Skin epidermis (tissue), 12 donors: ENCODE results near the gene GTF2H2C.
A peak's percentile ranks its signal among the peaks of the same experiment; 100 is the strongest.
"Not testable (repeated sequence)": the region's sequence is repeated elsewhere in the genome, so short reads cannot be mapped to it uniquely, and the experiment has no call there.

ENCODE experiments used
- H3K27ac ChIP-seq, 21 experiments: fragments of 200-600 bp; sonication (generic) in 11 of 21; one replicate each; pipeline ENCODE4 v1.5.0; 2020; ENCODE audit warnings: mild to moderate bottlenecking in 3 of 21, inconsistent platforms in 2 of 21, moderate library complexity in 2 of 21
- H3K4me3 ChIP-seq, 7 experiments: fragments of 200-600 bp; sonication (generic) in 2 of 7; one replicate each; pipeline ENCODE4 v1.5.0; 2020; ENCODE audit warnings: inconsistent platforms in 2 of 7, mild to moderate bottlenecking in 2 of 7, moderate library complexity in 1 of 7

Gene GTF2H2C

DNA sequence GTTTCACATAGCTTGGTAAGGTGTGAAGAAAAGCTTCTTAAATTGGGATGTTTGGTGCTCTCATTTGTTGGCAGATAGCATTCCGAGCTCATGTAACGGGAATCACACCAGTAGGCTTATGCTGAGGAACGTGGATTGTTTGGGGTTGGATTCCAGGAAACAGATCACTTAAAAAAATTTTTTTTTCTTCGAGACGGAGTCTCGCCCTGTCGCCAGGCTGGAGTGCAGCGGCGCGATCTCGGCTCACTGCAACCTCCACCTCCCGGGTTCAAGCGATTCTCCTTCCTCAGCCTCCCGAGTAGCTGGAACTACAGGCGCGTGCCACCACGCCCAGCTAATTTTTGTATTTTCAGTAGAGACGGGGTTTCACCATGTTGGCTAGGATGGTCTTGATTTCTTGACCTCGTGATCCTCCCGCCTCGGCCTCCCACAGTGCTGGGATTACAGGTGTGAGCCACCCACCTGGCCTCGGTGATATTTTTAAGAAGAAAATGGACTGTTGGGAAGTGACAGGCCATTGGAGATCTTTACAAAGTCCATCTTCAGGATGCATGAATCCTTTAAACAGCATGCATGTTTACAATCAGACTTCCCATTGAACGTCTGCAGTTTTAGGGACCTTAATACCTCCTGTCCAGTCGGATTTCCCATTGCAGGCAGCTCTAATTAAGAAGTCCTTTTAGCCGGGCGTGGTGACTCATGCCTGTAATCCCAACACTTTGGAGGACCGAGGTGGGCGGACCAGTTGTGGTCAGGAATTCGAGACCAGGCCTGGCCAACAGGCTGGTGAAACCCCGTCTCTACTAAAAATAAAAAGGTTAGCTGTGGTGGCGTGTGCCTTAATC is 818 bp downstream of the GTF2H2C start:
- H3K4me3 ChIP-seq: peak overlapping the region in 6 of 7 experiments; percentile 29 to 44 (median 34)
- peak overlapping the region in 2 of 21 experiments; percentile 7 to 12 for H3K27ac ChIP-seq

DNA sequence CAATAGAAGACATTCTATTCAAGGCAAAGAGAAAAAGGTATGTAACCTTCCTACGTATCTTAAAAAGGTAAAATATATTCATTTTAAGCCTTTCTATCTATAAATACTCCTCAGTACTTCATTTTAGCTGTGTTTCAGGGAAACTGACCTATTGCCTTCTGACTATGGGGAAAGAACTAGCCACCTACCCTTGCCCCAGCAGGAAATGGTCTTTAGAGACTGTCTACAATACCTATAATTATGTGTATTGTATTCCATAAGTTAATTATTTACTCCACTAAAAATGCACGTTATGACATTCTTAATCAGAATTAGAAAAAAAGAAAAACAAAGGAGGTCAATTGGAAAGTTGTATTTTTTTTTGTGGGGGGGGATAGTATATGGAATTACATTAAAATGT is 6.2 kb downstream of the GTF2H2C start:
- not testable (repeated sequence) for H3K4me3 ChIP-seq, H3K27ac ChIP-seq

DNA sequence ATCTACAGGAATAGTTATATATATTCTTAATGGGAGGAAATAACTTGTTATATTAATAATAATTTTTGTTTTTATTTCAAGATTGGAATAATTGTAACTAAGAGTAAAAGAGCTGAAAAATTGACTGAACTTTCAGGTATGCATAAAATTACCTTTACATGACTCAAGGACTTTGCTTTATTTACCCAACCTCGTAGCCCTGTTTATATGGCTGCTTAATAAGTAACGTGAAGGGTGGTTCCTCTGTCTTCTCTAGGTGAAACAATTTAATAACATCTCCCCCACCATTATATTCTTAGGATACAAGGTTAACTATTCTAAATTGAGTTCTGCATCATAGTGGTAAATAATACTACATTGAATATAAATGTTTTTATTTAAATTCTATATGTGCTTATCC is 8.1 kb downstream of the GTF2H2C start:
- not testable (repeated sequence) for H3K27ac ChIP-seq, H3K4me3 ChIP-seq

DNA sequence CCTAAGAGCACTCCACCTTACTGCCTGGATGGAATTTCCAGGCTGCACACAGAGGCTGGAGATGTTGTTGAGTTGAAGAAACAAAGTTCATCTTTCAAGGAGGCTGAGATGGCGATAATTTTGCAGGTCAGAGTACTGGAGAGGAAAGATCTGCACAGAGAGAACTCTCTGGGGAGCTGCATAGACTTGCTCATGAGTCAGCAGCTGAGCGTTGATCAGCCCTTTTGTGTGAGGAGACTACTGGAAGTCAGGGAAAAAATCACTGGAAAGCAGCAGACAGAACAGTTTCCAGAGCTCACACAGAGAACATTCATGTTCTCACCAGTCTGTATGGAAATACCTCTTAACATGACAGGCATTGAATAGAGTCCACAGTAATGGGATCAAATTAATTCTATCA is 23.4 kb downstream of the GTF2H2C start:
- H3K27ac ChIP-seq, H3K4me3 ChIP-seq: not testable (repeated sequence)

DNA sequence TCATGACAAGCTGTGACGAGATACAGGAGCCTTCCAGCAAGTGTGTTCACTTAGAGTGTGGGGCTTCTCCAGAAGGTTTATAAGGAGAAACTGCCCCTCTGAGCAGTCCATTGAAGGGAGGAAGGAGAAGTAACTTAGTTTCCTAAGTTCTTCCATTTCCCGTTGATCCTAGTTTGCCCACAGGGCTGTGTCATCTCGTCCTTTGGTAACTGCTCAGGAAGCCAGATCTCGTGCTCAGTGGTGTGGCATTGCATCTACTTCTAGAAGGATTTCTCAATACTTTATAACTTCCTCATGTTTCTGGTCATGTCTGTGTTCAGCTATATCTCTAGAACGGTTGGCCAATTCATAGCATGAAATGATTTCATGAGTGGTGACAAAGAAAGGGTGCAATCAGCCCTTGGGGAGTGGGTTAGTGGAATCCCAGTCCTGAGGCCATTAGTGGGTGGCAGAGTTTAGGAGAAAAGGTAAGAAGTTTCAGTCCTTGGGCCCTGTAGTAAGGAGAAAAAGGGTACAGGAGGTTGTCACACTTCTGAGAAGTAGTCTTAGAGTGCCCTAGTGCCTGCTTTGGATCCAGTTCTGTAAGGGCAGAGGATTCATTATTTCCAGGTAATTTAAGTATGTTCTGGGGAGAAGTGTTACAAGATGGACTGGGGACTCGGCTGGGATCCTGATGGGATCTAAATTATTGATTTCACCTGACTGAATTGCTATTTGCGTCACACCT is 36.3 kb downstream of the GTF2H2C start:
- H3K4me3 ChIP-seq, H3K27ac ChIP-seq: not testable (repeated sequence)

DNA sequence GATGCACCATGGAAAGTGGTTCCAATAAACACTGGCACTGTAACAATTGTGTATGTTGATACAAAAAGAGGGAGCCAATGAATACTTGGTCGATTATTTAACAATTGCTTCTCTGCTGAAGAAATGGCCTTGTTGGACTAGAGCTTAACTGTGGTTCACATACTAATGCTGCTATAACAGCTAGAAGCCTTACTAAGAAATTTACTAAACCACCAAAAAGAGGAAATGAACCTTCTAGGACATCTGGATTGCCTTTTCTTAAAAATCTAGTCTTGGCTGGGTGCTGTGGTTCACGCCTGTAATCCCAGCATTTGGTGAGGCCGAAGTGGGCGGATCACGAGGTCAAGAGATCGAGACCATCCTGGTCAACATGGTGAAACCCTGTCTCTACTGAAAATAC is 42.0 kb downstream of the GTF2H2C start:
- H3K4me3 ChIP-seq, H3K27ac ChIP-seq: not testable (repeated sequence)

DNA sequence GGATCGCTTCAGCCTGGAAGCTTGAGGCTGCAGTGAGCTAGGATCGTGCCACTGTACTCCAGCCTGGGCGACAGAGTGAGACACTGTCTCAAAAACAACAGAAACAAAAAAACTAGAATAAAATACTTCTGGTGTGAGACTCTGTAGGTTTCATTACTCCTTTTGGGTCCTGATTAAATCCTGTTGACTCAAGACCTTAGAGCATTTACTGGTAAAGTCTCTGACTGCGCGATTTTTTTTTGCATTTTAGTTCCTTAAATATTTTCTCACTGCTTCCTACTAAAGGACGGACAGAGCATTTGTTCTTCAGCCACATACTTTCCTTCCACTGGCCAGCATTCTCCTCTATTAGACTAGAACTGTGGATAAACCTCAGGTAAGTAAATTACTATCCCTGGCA is 46.8 kb downstream of the GTF2H2C start:
- not testable (repeated sequence) for H3K4me3 ChIP-seq, H3K27ac ChIP-seq

DNA sequence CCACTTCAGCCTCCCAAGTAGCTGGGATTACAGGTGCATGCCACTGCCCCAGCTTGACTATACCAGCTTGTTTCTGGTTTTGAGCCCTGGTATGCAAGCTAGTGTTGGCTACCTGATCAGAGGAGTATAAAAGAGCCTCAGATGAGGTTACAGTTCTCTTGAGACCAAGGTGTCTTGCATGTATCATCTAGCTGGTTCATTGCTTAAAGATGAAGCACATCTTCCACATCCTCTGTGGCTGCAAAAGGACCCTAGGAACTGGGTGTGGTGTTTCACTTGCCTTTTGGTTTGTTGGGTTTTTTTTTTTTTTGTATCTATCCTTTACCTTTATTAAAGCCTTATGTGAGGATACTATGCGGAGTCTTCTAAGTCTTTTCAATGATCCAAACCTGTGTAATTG is 47.8 kb downstream of the GTF2H2C start:
- H3K27ac ChIP-seq, H3K4me3 ChIP-seq: not testable (repeated sequence)

DNA sequence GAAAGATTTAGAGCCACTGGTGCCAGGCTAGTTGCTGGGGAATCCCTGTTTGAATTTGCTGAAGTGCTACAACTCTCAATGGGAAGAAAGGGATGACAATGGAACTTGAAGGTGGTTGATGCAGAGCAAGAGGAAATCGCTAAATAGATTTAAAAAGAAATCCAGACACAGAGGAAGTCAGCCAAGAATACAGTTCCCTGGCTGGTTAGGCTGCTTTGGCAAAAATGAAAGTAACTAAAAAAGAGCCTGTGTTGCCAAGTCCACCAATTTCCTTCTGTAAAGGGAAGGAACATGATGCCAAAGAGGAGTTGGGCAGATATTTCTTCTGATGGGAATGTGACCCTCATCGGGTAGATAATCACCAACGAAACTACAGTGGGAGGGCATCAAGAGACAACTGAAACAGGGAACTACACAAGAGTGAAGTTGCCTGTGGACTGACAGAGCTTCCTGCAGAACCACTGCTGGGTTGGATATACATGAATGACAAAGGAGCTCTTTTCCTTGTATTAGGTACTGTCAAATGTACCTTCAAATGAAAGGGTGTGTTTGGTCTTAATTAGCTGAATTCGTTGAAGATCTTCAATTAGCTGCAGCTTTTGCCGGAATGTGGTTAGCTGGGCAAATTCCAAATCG is 49.0 kb downstream of the GTF2H2C start:
- H3K27ac ChIP-seq, H3K4me3 ChIP-seq: not testable (repeated sequence)

DNA sequence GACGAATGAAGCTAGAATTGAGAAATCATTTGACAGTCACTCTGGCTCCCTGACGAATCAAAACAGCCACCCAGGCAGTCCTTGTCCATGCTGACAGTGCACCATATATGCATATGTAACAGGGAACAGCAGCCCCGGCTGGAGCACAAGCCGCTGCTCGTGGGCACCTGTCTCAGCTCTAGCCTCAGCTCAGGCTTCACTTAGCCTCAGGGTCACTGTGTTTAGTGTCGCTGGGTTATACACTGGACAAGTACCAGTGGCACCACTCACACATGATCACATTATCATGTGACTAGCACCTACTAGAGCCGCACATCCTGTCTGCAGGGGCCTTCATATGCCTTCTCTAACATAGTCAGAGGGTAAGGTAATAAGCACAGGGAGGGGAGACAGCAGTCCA is 54.9 kb downstream of the GTF2H2C start:
- H3K4me3 ChIP-seq, H3K27ac ChIP-seq: not testable (repeated sequence)

DNA sequence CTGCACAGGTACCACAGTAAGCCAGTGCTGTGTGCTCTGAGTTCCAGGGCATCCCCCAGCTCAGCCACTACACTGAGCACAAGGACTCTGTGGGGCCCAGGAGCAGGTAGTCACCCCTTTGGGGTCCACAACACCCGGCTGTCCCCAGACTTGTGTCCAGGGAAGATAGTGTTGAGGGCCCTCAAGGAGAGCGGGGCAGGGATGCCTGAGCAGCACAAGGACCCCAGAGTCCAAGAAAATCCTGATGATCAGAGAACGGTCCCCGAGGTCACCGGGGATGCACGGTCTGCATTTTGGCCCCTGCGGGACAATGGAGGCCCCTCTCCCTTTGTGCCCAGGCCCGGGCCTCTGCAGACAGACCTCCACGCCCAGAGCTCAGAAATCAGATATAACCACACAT is 71.9 kb downstream of the GTF2H2C start:
- H3K4me3 ChIP-seq, H3K27ac ChIP-seq: not testable (repeated sequence)
